ENCODE measurements around the gene PHLDB2.

Gene PHLDB2

GRCh38 chr3:111827871-111828270 is 31.2 kb upstream of the PHLDB2 start:
- DNase-seq (ENCODE audit: low spot score): no peak
- no peak overlapping the region for H3K27ac ChIP-seq
- TF ChIP-seq CTCF (conservative IDR thresholded peaks at IDR 0.05; ENCODE audit: low read depth): no peak
- CTCF ChIA-PET: interaction anchor here (0.8 kb wide), 1 partner anchor 107 kb away, joined by 5 read pairs; no protein-coding TSS in a partner anchor
- POLR2A ChIA-PET (ENCODE audit: low non-redundant PET): no interaction called here

GRCh38 chr3:111828530-111828929 is 30.5 kb upstream of the PHLDB2 start:
- POLR2A ChIA-PET (ENCODE audit: low non-redundant PET): no interaction called here
- TF ChIP-seq CTCF (conservative IDR thresholded peaks at IDR 0.05; ENCODE audit: low read depth): no peak
- CTCF ChIA-PET: interaction anchor here (0.8 kb wide), 1 partner anchor 107 kb away, joined by 5 read pairs; no protein-coding TSS in a partner anchor
- no peak for DNase-seq (ENCODE audit: low spot score)
- no peak overlapping the region for H3K27ac ChIP-seq

DNA sequence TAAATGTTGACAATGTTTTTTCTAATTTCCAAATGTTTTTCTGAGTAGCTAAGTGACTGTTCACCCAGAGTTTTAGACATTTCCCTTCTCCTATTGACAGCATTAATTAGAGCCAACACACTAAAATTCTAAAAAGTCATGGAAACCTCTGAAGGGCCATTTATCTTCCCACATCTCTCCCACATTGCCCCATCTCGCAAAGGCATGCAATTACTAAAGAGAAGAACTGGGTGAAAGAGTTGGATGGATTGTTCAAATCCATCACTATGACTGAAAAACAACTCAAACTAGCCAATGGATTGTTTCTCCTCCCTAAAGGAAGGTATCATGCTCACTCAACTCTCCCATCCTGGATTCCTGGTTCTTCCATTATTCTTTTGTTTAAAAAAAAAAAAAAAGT is 30.0 kb upstream of the PHLDB2 start:
- no peak for TF ChIP-seq CTCF (conservative IDR thresholded peaks at IDR 0.05; ENCODE audit: low read depth)
- POLR2A ChIA-PET (ENCODE audit: low non-redundant PET): no interaction called here

DNA sequence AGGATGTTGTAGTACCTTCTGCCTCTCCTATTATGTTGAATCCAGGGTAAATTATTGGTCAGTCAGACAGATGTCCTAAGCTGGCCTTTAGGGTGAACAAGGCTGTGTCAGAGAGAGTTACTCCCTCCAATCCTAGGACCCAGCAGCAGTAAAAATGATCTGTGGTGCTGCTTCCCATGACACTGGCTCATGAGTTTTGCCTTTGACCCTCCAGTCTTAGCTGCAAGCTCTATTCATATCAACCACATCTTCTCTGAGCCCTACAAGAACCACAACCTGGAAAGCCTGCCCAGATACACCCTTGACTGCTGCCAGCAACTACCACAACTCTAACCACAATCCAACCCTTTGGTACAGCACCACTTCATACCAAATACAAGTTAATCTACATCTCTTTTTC is 27.2 kb upstream of the PHLDB2 start:
- no peak for TF ChIP-seq CTCF (conservative IDR thresholded peaks at IDR 0.05; ENCODE audit: low read depth)
- CTCF ChIA-PET: interaction anchor here (0.6 kb wide), 1 partner anchor 89 kb away, joined by 4 read pairs; no protein-coding TSS in a partner anchor
- no peak for DNase-seq (ENCODE audit: low spot score)
- POLR2A ChIA-PET (ENCODE audit: low non-redundant PET): no interaction called here
- H3K27ac ChIP-seq: no peak overlapping the region

More for the DNA sequence above, 30.0 kb upstream of the PHLDB2 start:
- CTCF ChIA-PET: no interaction called here
- no peak for DNase-seq (ENCODE audit: low spot score)
- H3K27ac ChIP-seq: no peak overlapping the region

DNA sequence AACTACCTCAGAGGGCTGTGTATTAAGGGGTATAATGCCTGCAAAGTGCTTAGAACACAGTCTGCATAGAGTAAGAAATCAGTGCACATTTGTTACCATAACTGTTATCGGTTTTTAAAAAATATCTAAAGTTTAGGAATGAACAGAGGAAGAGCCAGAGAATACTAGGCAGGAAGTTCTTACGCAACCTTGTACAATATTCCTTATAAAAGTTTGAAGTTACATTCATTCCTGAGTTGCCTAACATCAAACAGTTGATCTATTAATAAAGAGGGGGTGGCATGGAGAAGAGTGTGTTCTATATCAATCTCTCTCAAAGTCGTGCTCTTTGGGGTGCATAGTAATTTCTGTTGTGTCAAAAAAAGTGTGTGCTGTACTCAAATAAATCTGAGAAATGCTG is 22.0 kb upstream of the PHLDB2 start:
- CTCF ChIA-PET: no interaction called here
- no peak overlapping the region for H3K27ac ChIP-seq

DNA sequence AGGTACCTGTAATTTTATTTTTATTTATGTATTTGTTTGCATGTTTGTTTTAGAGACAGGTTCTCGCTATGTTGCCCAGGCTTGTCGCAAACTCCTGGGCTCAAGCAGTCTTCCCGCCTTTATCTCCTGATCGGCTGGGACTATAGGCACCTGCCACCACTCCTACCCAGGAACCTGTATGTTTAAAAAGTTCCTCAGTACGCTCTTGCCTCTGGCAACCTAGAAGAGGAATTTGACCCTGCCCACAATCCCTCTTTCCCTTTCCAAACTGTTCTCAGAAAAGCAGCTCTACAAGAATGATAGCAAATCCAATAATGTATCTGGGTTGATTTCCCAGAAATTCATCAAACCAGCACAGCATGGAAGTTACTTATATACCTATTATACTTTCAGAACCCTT is 20.9 kb upstream of the PHLDB2 start:
- CTCF ChIA-PET: no interaction called here
- POLR2A ChIA-PET (ENCODE audit: low non-redundant PET): no interaction called here
- no peak for DNase-seq (ENCODE audit: low spot score)
- H3K27ac ChIP-seq: no peak overlapping the region
- TF ChIP-seq CTCF (conservative IDR thresholded peaks at IDR 0.05; ENCODE audit: low read depth): no peak

More for the DNA sequence above, 22.0 kb upstream of the PHLDB2 start:
- POLR2A ChIA-PET (ENCODE audit: low non-redundant PET): no interaction called here
- DNase-seq (ENCODE audit: low spot score): no peak
- no peak for TF ChIP-seq CTCF (conservative IDR thresholded peaks at IDR 0.05; ENCODE audit: low read depth)

DNA sequence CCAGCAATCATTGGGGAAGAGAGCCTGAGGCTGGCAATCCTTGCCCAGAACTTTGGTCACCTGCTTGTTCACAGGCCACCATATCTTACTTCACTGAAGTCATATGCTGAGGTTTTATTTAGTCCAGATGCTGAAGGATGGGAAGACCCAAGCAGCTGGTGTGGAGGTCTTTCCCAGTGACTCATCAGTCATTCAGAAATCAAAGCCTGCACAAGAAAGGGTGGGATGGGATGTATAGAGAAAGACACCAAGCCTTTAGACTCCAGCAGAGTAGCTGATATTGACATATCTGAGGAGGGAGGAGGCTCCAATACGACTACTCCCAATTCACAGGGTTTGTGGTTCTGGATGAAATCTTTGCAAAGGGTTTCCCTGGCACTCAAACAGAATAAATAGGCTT is 13.0 kb upstream of the PHLDB2 start:
- TF ChIP-seq CTCF (conservative IDR thresholded peaks at IDR 0.05; ENCODE audit: low read depth): no peak
- ChIA-PET CTCF (no interaction called here), POLR2A (ENCODE audit: low non-redundant PET) (no interaction called here)
- H3K27ac ChIP-seq: no peak overlapping the region
- no peak for DNase-seq (ENCODE audit: low spot score)

Measured in RWPE1 (cell line).